Esophagus mucosa (tissue), 1 donor: Measurements from ENCODE around the gene UGT1A4. TPM values are rescaled to one million over a fixed set of nuclear protein-coding genes. Genes with fewer than 3 reads are reported as not detected.
"Not testable (repeated sequence)": the region's sequence is repeated elsewhere in the genome, so short reads cannot be mapped to it uniquely, and the experiment has no call there.

Experiments
- ATAC-seq: fragments of 200-7000 bp; cut with Tn5 transposase; one replicate; pipeline ENCODE4 v1.9.1; 2020
- total RNA-seq: library from RNA; stranded (reverse); gene quantifications from one replicate; pipeline ENCODE4 v1.2.4, GENCODE V29; 2023
- donor health status: DM: yes; HTN: yes; CAD: no.

The UGT1A4 gene
- total RNA-seq, 1 donor from 2014 or later = 0.80 TPM

GRCh38 chr2:233700028-233700635 lies 18.4 kb upstream of the UGT1A4 start:
- peak; percentile 57 for ATAC-seq

- not testable (repeated sequence) for ATAC-seq
Observed at GRCh38 chr2:233700842-233701241, 17.7 kb upstream of the UGT1A4 start.

- no peak for ATAC-seq
Observed at GRCh38 chr2:233702238-233702637, 16.3 kb upstream of the UGT1A4 start.

GRCh38 chr2:233705911-233706506 lies 12.5 kb upstream of the UGT1A4 start:
- ATAC-seq = peak; percentile 92

GRCh38 chr2:233706720-233707119 lies 11.8 kb upstream of the UGT1A4 start:
- peak; percentile 22 for ATAC-seq

- ATAC-seq = peak; percentile 46
Observed at GRCh38 chr2:233707940-233708644, 10.4 kb upstream of the UGT1A4 start.

- no peak for ATAC-seq
Observed at GRCh38 chr2:233708942-233709341, 9.6 kb upstream of the UGT1A4 start.

- peak; percentile 87 for ATAC-seq
Observed at GRCh38 chr2:233711312-233712008, 7.1 kb upstream of the UGT1A4 start.

GRCh38 chr2:233712611-233713261 lies 5.8 kb upstream of the UGT1A4 start, which contains the start of gene UGT1A5:
UGT1A5 (plus strand) TSS chr2:233712907; CDS start chr2:233712992, 85 bp downstream.
- no peak for ATAC-seq

- no peak for ATAC-seq
Observed at GRCh38 chr2:233713262-233713615, 5.3 kb upstream of the UGT1A4 start.

GRCh38 chr2:233714121-233714520 lies 4.4 kb upstream of the UGT1A4 start:
- ATAC-seq = no peak

- no peak for ATAC-seq
Observed at GRCh38 chr2:233728723-233729301, 10.3 kb downstream of the UGT1A4 start, which contains the start of gene UGT1A3. UGT1A3 (plus strand) TSS chr2:233729042; CDS start chr2:233729127, 85 bp downstream.

GRCh38 chr2:233736868-233737653 lies 18.5 kb downstream of the UGT1A4 start:
- not testable (repeated sequence) for ATAC-seq

- no peak for ATAC-seq
Observed at GRCh38 chr2:233740870-233741269, 22.3 kb downstream of the UGT1A4 start.

GRCh38 chr2:233743464-233744259 lies 25.1 kb downstream of the UGT1A4 start:
- ATAC-seq = no peak

GRCh38 chr2:233745073-233745755 lies 26.7 kb downstream of the UGT1A4 start:
- no peak for ATAC-seq

GRCh38 chr2:233745838-233746237 lies 27.3 kb downstream of the UGT1A4 start:
- ATAC-seq = not testable (repeated sequence)

- ATAC-seq = no peak
Observed at GRCh38 chr2:233746475-233747282, 28.1 kb downstream of the UGT1A4 start.

GRCh38 chr2:233747283-233747544 lies 28.7 kb downstream of the UGT1A4 start:
- ATAC-seq = no peak
